Erythroblast (primary cell): Measurements from ENCODE around the gene ZNF691.

Experiments used
- GATA1 ChIP-seq: IDR thresholded peaks from 2 replicates; pipeline ENCODE4 v1.6.1; 2011; ENCODE audit warnings: low read depth, mild to moderate bottlenecking, control low read depth, low read length, moderate library complexity
- POLR2A ChIP-seq: IDR thresholded peaks from 2 replicates; pipeline ENCODE4 v1.6.1; 2011; ENCODE audit warnings: mild to moderate bottlenecking, low read length

- peak; percentile 56 for TF ChIP-seq POLR2A
- TF ChIP-seq GATA1, result no peak
Measured at GRCh38 chr1:42816585-42817439, 29.6 kb upstream of the ZNF691 start, which contains the start of the genes ERMAP and SVBP.
